AML-193 (cell line): ENCODE measurements around the gene DCAF4.
"Not testable (repeated sequence)": the region's sequence is repeated elsewhere in the genome, so short reads cannot be mapped to it uniquely, and the experiment has no call there.

Experiments used
- DNase-seq, 2 experiments: peaks; one replicate each; lab custom pipeline; 2025; lab: John Stamatoyannopoulos, UW

DCAF4 gene

GRCh38 chr14:72932893-72933292 lies 6.6 kb downstream of the DCAF4 start:
- DNase-seq, result no peak

DNA sequence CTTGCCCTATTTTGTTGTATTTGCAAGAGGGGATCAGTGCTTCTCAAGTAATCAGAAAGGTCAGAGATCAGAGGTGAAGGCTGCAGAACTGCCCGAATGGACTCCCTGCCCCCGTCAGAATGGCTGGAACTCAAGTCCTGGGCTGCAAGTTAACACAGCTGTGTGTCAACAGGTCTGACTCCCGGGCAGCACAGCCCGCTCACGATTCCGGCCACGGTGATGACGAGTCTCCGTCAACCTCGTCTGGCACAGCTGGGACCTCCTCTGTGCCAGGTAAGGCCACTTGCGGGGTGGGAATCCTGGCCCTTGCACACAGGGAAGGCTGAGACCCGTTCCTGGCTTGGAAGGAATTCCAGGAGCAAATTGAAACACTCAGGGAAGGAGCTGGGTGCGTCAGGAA lies 13.4 kb downstream of the DCAF4 start:
- no peak for DNase-seq

DNA sequence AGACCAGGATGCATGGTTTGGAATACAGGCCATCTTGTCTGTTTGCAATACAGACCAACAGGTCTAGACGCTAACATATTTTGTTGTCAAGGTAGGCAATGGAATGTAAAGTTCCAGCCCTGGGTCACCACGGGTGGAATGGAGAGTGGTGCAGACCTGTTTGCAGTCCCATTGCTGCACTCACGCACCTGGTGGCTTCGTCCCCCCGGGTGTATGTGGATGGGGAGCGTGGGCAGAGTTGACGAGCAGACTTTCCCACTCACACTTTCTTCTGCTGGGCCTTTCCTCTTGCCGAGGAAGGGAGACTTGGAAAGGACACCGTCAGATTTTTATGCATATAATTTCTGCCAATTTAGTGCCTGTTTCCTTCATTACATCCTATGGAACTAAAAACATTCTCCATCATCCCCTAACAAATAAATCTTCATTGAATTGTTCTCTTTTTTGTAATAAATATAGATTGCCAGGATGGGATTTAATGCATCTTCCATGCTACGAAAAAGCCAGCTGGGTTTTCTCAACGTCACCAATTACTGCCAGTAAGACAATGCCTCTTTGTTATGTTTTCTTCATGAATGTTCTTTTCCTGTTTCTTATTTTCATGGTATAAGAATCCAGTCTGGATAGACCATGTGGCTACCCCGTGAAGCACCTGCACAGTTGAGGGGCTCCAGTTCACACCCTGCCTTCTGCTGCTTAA lies 15.2 kb downstream of the DCAF4 start:
- no peak for DNase-seq

DNA sequence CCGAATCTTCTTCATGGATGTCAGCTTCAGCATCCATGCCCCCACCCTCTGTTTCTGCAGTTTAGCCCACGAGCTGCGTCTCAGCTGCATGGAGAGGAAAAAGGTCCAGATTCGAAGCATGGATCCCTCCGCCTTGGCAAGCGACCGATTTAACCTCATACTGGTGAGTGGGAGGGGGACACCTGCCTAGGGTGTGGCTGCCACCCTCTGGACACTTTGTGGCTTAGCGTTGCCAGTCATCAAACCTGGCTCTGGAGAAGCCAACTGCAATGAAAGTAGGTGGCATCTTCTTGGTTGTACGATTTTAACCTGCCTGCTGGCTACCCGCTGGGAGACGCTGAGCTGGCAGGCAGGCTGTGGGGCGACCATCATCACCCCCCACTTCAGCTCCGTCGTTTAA lies 16.7 kb downstream of the DCAF4 start:
- DNase-seq, result no peak

- no peak for DNase-seq
Observed at GRCh38 chr14:72943876-72944430, 17.7 kb downstream of the DCAF4 start.

DNA sequence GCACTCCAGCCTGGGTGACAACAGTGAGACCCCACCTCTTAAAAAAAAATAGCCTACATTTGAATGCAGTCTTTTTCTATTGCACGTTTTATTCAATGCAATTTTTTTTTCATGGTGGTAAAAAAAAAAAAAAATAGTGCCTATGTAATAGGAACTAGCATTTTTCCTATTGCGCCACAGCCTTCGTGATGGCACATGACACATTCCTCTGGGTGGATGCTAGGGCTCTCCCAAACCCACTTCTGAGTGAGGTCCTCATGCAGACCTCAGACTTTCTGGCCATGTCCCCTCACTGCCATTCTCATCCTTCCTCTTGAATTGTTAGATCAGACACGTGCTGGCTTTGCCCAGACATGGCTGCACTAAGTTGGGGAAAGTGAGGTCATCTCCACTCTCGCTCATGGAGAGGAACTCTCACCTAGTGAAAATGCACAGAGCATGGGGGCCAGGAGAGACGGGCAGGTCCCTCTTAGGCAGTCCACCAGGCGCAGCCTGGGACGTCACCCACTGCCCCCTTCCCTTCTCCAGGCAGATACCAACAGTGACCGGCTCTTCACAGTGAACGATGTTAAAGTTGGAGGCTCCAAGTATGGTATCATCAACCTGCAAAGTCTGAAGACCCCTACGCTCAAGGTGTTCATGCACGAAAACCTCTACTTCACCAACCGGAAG lies 19.2 kb downstream of the DCAF4 start:
- peak in 1 of 2 experiments; percentile 11 for DNase-seq

- DNase-seq, result no peak
Observed at GRCh38 chr14:72946491-72946890, 20.2 kb downstream of the DCAF4 start.

GRCh38 chr14:72947366-72948160 lies 21.3 kb downstream of the DCAF4 start:
- DNase-seq, result no peak

DNA sequence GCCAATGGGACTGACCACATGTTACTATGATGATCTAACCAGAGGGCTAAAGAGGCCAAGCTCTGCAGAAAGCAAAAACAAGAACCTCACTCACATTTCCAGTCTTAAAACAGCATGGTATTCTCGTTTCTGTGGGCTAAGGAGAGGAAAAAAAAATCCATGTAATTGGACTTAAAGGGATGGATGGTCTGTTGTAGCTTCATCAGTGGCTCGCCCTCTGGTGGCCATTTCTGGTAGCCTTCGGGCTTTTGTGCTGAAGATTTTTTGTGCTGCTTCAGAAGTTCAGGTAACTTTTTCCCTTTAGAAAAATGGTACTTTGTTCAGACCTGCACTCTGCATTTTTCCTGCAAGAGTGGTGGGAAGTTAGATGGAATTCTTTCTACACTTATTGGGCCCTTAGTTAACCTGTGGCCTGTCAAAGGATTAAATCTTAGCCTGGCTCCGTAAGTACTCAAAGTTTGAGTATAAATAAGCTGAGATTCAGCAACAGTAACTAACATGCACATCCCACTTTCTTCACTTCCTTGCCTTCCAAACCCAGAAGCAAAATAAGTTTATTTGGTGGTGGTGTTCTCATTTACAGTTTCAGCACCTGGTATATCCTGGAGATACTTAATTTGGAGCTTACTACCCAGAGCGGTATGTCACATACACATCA lies 22.3 kb downstream of the DCAF4 start:
- DNase-seq, result peak; percentile 35 to 44

GRCh38 chr14:72952171-72952570 lies 25.9 kb downstream of the DCAF4 start:
- DNase-seq, result no peak

GRCh38 chr14:72956741-72957140 lies 30.5 kb downstream of the DCAF4 start:
- DNase-seq, result not testable (repeated sequence)

DNA sequence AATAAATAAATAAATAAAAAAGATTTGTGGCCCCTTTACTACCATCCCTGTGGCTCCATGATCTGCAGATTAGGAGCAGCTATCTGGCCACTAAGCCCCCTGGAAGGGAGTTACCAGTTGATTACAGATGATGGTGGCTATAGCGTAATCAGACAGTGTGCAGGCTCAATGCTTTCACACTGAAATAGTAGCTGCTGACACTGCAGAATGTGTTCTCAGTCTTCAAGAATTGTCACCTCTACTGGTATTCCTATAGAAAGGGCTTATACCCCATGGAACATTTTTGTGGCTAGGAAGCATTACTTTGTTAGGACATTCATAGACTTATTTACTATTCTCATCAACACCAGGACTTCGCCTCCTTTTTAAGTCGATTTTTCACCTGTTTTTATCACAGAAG lies 30.9 kb downstream of the DCAF4 start:
- no peak for DNase-seq

- no peak for DNase-seq
Observed at GRCh38 chr14:72958548-72958947, 32.3 kb downstream of the DCAF4 start.

DNA sequence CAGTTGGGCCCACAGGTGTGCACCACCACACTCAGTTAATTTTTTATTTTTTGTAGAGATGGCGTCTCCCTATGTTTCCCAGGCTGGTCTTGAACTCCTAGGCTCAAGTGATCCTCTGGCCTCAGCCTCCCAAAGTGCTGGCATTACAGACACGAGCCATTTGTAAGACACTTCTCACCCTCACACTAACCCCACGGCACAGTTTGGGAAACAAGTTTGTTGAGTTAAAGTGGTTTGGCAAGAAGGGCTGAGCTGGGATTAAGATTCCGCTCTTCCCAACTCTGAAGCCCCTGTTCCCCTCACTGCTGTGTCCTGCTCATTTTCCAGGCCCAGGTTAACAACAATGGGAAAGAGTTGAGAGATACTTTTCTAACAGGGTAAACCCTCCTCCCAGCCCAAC lies 34.8 kb downstream of the DCAF4 start:
- DNase-seq, result not testable (repeated sequence)

DNA sequence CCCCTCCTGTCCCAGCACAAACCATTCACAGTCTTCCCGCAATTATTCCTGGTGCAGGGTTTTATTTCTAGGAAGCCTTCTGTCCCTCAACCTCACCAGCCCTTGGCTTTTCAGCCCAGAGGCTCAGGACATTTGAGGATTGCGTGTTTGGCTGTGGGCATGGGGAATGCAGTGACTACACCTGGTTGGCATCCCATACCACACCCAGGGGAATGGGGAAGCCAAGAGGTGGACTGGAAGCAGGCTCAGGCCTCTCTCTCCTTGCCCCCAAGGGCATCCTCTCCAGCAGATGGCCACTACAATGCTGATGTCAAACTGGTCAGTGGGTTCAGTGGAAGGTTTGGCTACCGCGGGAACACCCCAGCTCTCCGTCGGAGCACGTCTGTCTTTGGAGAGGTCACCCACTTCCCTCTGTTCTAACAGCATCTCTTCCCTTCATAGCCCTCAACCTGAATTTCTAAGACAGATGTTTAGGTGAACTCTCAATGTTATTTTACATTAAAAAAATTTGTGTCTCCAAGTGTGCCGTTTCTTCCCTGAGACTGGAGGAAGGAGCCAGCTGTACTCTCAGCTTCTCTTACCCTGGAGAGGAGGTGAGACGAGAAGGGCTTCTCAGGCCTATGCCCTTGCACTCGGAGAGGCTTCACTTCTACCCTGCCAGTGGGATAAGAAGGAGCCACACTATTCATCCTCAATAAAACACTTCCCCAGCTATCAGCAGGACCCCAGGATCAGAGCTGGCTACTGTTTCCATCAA lies 35.5 kb downstream of the DCAF4 start:
- no peak for DNase-seq

DNA sequence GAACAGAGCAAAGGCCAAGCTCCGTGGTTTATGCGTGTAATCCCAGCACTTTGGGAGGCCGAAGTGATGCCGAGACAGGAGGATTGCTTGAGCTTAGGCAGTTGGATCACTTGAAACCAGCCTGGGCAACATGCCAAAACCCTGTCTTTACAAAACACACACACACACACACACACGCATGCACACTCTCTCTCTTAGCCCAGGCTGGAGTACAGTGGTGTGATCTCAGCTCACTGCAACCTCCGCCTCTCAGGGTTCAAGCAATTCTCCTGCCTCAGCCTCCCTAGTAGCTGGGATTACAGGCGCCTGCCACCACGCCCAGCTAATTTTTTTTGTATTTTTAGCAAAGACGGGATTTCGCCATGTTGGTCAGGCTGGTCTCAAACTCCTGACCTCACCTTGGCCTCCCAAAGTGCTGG lies 36.1 kb downstream of the DCAF4 start:
- DNase-seq, result not testable (repeated sequence)

DNA sequence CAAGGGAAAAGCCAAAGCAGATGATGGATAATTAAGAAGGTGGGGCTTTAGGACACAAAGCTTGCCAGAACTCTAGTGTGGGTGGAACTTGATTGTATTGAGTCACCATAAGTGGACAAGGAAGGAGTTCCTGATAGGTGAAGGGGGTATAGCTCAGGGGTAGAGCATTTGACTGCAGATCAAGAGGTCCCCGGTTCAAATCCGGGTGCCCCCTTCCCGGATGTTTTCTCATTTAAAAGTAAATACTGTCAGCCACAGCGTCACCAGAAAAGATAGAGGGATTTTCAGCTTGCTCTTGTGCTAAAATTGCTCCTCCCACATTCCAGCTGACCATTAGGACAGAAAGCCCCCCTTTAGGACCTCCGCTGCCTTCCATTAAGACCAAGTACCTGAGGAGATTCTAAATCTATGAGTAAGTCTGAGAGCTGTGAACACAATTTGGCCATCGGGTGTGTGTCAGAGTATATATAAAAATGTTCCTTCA lies 36.6 kb downstream of the DCAF4 start:
- DNase-seq, result no peak

- no peak for DNase-seq
Observed at GRCh38 chr14:72965249-72965648, 39.0 kb downstream of the DCAF4 start.

DNA sequence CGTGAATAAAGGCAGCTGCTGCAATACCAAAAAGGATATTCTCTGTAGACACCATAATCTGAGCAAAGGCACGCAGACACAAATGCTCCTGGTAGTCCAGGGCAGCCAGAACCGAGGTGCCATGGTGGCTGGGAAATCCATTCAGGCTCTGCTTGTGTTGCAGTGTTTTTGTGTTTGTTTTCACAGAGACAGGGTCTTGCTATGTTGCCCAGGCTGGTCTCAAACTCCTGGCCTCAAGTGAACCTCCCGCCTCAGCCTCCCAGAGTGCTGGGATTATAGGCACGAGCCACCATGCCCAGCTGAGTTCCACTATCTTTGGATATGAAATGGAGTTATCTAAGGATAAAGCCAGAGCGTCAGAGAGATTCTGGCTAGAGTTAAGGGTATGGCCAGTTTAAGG lies 39.8 kb downstream of the DCAF4 start:
- no peak for DNase-seq

GRCh38 chr14:72968316-72968715 lies 42.1 kb downstream of the DCAF4 start:
- no peak for DNase-seq

GRCh38 chr14:72970058-72970630 lies 43.9 kb downstream of the DCAF4 start:
- no peak for DNase-seq
